Measurements from ENCODE around the gene BABAM2.

GRCh38 chr2:27984153-27984552 lies 93.6 kb downstream of the BABAM2 start:
- TF ChIP-seq RXRA (IDR thresholded peaks at IDR 0.05) = no peak
- no peak for TF ChIP-seq CTCF (IDR thresholded peaks at IDR 0.05; ENCODE audit: low read depth, low read length, missing input control)
- TF ChIP-seq, protein P1, sequence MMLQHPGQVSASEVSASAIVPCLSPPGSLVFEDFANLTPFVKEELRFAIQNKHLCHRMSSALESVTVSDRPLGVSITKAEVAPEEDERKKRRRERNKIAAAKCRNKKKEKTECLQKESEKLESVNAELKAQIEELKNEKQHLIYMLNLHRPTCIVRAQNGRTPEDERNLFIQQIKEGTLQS (IDR thresholded peaks at IDR 0.05) = no peak
- TF ChIP-seq GABPA (IDR thresholded peaks at IDR 0.05 in 1 of 2, conservative IDR thresholded peaks at IDR 0.05 in 1 of 2) = no peak
- TF ChIP-seq RAD21 (IDR thresholded peaks at IDR 0.05) = no peak
- TF ChIP-seq FOXA1 (IDR thresholded peaks at IDR 0.05) = no peak
- no peak for TF ChIP-seq TAF1 (conservative IDR thresholded peaks at IDR 0.05)
- TF ChIP-seq JUND (IDR thresholded peaks at IDR 0.05) = no peak
- no peak for TF ChIP-seq EGR1 (IDR thresholded peaks at IDR 0.05; ENCODE audit: low read depth in 2 of 2)
- TF ChIP-seq MAX (IDR thresholded peaks at IDR 0.05) = no peak
- no peak for TF ChIP-seq FOXA2 (IDR thresholded peaks at IDR 0.05)
- no peak for TF ChIP-seq ZBTB33 (IDR thresholded peaks at IDR 0.05)

All from liver (tissue), 3 donors.